HCT116 (cell line): ENCODE measurements around the gene SSNA1. TPM values are rescaled to one million over a fixed set of nuclear protein-coding genes. Genes with fewer than 3 reads are reported as not detected.

ENCODE experiments used
- ATAC-seq: fragments of 200-7000 bp; cut with Tn5 transposase; 2 replicates; pipeline ENCODE4 v1.9.1; 2020; ENCODE audit warnings: mild to moderate bottlenecking, moderate library complexity
- BruUV-seq: library from RNA; stranded (reverse); fragments of 400-500 nt; replicated peaks from 2 replicates; lab custom pipeline; 2021; lab: Mats Ljungman, UMichigan
- CTCF ChIA-PET: fragments of 300-600 bp; sonication (Branson Sonifier 250); formaldehyde crosslinking; loops from one replicate; lab custom pipeline; 2021; ENCODE audit warnings: antibody characterized with exemption; lab: Charles Lee
- POLR2A ChIA-PET: fragments of 300-600, 350-600 bp; sonication (Branson Sonifier 250); formaldehyde crosslinking; loops from one replicate; lab custom pipeline; 2021; ENCODE audit warnings: antibody characterized with exemption; lab: Charles Lee
- RAD21 ChIA-PET, 2 experiments: fragments of 300-600 bp; sonication (Branson Sonifier 250); formaldehyde crosslinking; loops; one replicate each; lab custom pipeline; 2023; ENCODE audit warnings: low total read pairs in 2 of 2; ENCODE audit not compliant: uncharacterized antibody in 2 of 2, unreplicated experiment in 2 of 2, low non-redundant PET in 1 of 2; lab: Charles Lee
- DNase-seq: peaks from one replicate; pipeline ENCODE4 v3.0.0-alpha.2; 2010; ENCODE audit warnings: low read depth, low spot score
- H2AFZ ChIP-seq: fragments of 200-600 bp; shearing (Covaris generic), sonication (generic); 2 replicates; pipeline ENCODE4 v1.6.1; 2017; ENCODE audit warnings: low read depth, mixed run types, mixed read lengths, antibody characterized with exemption, low read length; ENCODE audit not compliant: poor library complexity, severe bottlenecking
- H3K27ac ChIP-seq: 2 replicates; pipeline ENCODE4 v1.5.1; 2012; ENCODE audit warnings: low read depth, low read length
- H3K27me3 ChIP-seq: fragments of 200-600 bp; sonication (generic); 2 replicates; pipeline ENCODE4 v1.6.1; 2016; ENCODE audit warnings: mixed run types, low read length, mixed read lengths; ENCODE audit not compliant: insufficient read depth
- H3K36me3 ChIP-seq, 2 experiments: fragments of 200-500 bp in 1 of 2; fragments of 200-600 bp in 1 of 2; sonication (Bioruptor generic) in 1 of 2; sonication (generic) in 1 of 2; 2 replicates each; pipeline versions ENCODE4 v1.5.1 to v1.6.1; 2014 to 2016; ENCODE audit warnings: low read length in 2 of 2, inconsistent platforms in 1 of 2, mixed read lengths in 1 of 2, mixed run types in 1 of 2; ENCODE audit not compliant: insufficient read depth in 2 of 2, control insufficient read depth in 1 of 2
- H3K4me1 ChIP-seq, 2 experiments: fragments of 200-600 bp in 1 of 2; sonication (generic) in 1 of 2; 2 replicates each; pipeline versions ENCODE4 v1.5.1 to v1.6.1; 2012 to 2017; ENCODE audit warnings: low read length in 2 of 2, inconsistent platforms in 1 of 2, mild to moderate bottlenecking in 1 of 2, mixed read lengths in 1 of 2, mixed run types in 1 of 2, moderate library complexity in 1 of 2; ENCODE audit not compliant: insufficient read depth in 2 of 2, control insufficient read depth in 1 of 2
- H3K4me2 ChIP-seq: fragments of 200-600 bp; sonication (generic); 2 replicates; pipeline ENCODE4 v1.6.1; 2017; ENCODE audit warnings: mixed run types, low read length, mixed read lengths
- H3K4me3 ChIP-seq, 2 experiments: fragments of 200-600 bp in 1 of 2; sonication (generic) in 1 of 2; replicated peaks in 1 of 2; 2 replicates each; pipeline ENCODE4 v1.5.1; 2011 to 2016; ENCODE audit warnings: low read length in 2 of 2, control low read depth in 1 of 2, low read depth in 1 of 2, mild to moderate bottlenecking in 1 of 2, mixed read lengths in 1 of 2, mixed run types in 1 of 2
- H3K79me2 ChIP-seq: fragments of 200-600 bp; sonication (generic); 2 replicates; pipeline ENCODE4 v1.6.1; 2017; ENCODE audit warnings: mild to moderate bottlenecking, mixed run types, low read length, moderate library complexity, mixed read lengths; ENCODE audit not compliant: insufficient read depth
- H3K9ac ChIP-seq: fragments of 200-600 bp; sonication (generic); 2 replicates; pipeline ENCODE4 v1.6.1; 2016; ENCODE audit warnings: low read length, mixed read lengths
- H3K9me2 ChIP-seq: fragments of 200-600 bp; sonication (generic), shearing (Covaris generic); 2 replicates; pipeline ENCODE4 v1.6.1; 2017; ENCODE audit warnings: mixed run types, mild to moderate bottlenecking, moderate library complexity; ENCODE audit not compliant: insufficient read depth
- H3K9me3 ChIP-seq, 2 experiments: fragments of 200-500 bp in 1 of 2; fragments of 200-600 bp in 1 of 2; sonication (Bioruptor generic) in 1 of 2; sonication (generic) in 1 of 2; 2 replicates each; pipeline ENCODE4 v1.6.1; 2014 to 2017; ENCODE audit warnings: low read length in 2 of 2, mixed read lengths in 2 of 2, inconsistent platforms in 1 of 2, low read depth in 1 of 2, mild to moderate bottlenecking in 1 of 2, mixed run types in 1 of 2, moderate library complexity in 1 of 2; ENCODE audit not compliant: control insufficient read depth in 1 of 2, insufficient read depth in 1 of 2
- H4K20me1 ChIP-seq: fragments of 200-600 bp; sonication (generic), shearing (Covaris generic); 2 replicates; pipeline ENCODE4 v1.6.1; 2017; ENCODE audit warnings: mixed run types, mild to moderate bottlenecking, moderate library complexity; ENCODE audit not compliant: insufficient read depth
- CTCF ChIP-seq, 3 experiments: fragments of 200-600 bp in 1 of 3; sonication (generic) in 1 of 3; IDR thresholded peaks in 2 of 3; conservative IDR thresholded peaks in 1 of 3; 2 replicates each; pipeline ENCODE4 v1.5.1; 2012 to 2017; ENCODE audit warnings: low read depth in 2 of 3, low read length in 2 of 3, antibody characterized with exemption in 1 of 3, borderline replicate concordance in 1 of 3, control low read depth in 1 of 3, mild to moderate bottlenecking in 1 of 3, mixed read lengths in 1 of 3, mixed run types in 1 of 3, moderate library complexity in 1 of 3; ENCODE audit not compliant: insufficient read depth in 1 of 3
- ZBTB33 ChIP-seq: IDR thresholded peaks from 2 replicates; pipeline ENCODE4 v1.6.1; 2011; ENCODE audit warnings: mild to moderate bottlenecking, low read length, moderate library complexity; ENCODE audit not compliant: insufficient replicate concordance; ENCODE audit errors: extremely low read depth
- intact Hi-C: fragments of 100-400 bp; cut with micrococcal nuclease; formaldehyde crosslinking; loops from 2 replicates; pipeline ENCODE4 v1.10.0; 2022
- total RNA-seq: library from RNA; stranded (reverse); gene quantifications from one replicate; pipeline ENCODE4 v1.2.1, GENCODE V29; 2021; ENCODE audit not compliant: unreplicated experiment

Gene SSNA1
- total RNA-seq, 1 experiment from 2014 or later, result 84.7 TPM

- POLR2A ChIA-PET, result interaction anchor here (0.7 to 1.5 kb wide), 3 partner anchors 8 to 26 kb away, joined by 3 to 4 read pairs (median 4); no protein-coding TSS in a partner anchor
Measured at GRCh38 chr9:137176302-137177182, 11.9 kb upstream of the SSNA1 start.

More at GRCh38 chr9:137176302-137177182, 11.9 kb upstream of the SSNA1 start:
- Histone ChIP-seq H3K9me2 (no peaks in the 10 kb centered on the region), H3K4me1 (peaks cover 0 to 15% of the 10 kb centered on the region in 2 experiments; a peak in 2 of 4 replicates), H3K9ac (no peak overlapping the region), H3K4me3 (no peak overlapping the region), H3K79me2 (no peaks in the 10 kb centered on the region), H3K27ac (no peak overlapping the region; the same call in 1 of the 2 replicates), H2AFZ (no peak overlapping the region), H3K36me3 (peaks cover 0 to 3% of the 10 kb centered on the region in 2 experiments; a peak in 2 of 4 replicates), H4K20me1 (no peaks in the 10 kb centered on the region), H3K27me3 (no peaks in the 10 kb centered on the region), H3K4me2 (no peak overlapping the region), H3K9me3 (no peaks in the 10 kb centered on the region)
- DNase-seq, result no peak
- BruUV-seq, result no TSS peak
- ChIA-PET CTCF (no interaction called here), RAD21 (no interaction called here)
- intact Hi-C loops, result no loop called here
- TF ChIP-seq ZBTB33 (no peak), CTCF (IDR thresholded peaks at IDR 0.05 in 2 of 3, conservative IDR thresholded peaks at IDR 0.05 in 1 of 3; ENCODE audit: borderline replicate concordance in 1 of 3, insufficient read depth in 1 of 3, low read depth in 2 of 3, low read length in 2 of 3) (peak in 2 of 3 experiments; percentile 36 to 37; a peak in 3 of 6 replicates)
- ATAC-seq, result peak; percentile 51
